Stimulated activated CD8-positive, alpha-beta memory T cell treated with anti-CD3 and anti-CD28 coated beads, Interleukin-15, amount 100 ng/mL, for 1 hour (primary cell): ENCODE results near the gene SYNGR1.

Source experiments
- DNase-seq: peaks from one replicate; pipeline ENCODE4 v3.0.0-alpha.2; 2020; ENCODE audit warnings: low read depth

The SYNGR1 gene

DNA sequence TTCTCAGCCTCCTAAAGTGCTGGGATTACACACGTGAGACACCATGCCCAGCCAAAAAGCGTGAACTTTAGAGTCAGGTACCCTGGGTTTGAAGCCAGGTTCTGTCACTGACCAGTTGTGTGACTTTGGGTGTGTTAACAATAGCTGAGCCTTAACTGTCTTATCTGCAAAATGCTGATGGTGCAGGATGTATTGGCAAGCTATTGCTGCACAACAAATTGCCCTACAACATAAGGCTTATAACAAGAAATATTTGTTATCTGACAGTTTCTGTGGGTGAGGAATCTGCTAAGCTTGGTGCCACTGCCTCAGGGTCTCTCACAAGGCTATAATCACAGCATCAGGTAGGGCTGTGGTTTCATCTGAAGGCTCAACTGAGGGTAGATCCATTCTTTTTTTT lies 21.9 kb downstream of the SYNGR1 start:
- DNase-seq: no peak

DNA sequence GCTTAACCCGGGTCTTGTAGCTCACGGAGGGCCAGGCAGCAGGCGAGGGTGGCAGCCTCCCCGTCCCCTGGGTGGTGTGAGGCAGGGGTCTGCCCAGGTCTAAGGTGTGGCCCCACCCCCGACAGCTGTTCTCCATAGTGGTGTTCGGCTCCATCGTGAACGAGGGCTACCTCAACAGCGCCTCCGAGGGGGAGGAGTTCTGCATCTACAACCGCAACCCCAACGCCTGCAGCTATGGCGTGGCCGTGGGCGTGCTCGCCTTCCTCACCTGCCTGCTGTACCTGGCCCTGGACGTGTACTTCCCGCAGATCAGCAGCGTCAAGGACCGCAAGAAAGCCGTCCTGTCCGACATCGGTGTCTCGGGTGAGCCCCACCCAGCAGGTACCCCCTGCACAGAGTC lies 24.4 kb downstream of the SYNGR1 start:
- DNase-seq: no peak

DNA sequence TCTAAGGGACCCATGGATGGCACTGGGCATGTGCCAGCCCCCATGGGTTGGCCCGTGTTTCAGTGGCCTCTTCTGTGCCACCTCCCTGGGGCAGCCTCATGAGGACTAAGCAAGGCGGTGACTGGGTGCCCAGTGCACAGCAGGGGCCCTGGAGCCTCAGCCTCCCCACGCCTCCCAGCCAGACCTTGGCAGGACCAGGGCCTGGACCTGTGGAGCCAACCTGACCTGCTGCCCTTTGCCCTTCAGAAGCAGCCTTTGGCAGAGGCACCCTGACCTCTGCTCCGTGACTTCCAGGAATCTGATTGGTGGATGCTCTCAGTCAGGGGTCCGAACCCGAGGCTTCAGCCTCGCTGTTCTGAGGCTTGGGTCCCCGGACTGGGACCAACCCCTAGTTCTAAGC lies 25.0 kb downstream of the SYNGR1 start:
- DNase-seq: no peak

DNA sequence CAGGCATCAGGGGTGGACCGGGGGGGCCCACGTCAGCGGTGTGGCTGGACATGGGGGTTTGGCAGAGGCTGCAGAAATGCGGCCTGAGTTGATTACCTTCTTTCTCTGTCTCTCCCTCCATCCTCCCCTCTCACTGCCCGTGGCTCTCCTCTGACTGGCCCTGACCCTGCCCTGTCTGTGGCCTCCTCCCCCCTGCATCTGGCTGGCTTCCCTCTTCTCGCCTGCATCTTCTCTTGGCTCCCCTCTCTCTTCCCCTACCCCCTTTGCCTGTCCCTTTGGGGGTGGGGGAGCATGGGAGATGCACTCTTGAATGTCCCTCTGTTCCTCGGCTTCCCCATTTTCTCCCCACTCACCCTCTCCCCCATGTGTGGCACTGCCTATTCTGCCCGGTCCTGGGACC lies 25.9 kb downstream of the SYNGR1 start:
- no peak for DNase-seq

DNA sequence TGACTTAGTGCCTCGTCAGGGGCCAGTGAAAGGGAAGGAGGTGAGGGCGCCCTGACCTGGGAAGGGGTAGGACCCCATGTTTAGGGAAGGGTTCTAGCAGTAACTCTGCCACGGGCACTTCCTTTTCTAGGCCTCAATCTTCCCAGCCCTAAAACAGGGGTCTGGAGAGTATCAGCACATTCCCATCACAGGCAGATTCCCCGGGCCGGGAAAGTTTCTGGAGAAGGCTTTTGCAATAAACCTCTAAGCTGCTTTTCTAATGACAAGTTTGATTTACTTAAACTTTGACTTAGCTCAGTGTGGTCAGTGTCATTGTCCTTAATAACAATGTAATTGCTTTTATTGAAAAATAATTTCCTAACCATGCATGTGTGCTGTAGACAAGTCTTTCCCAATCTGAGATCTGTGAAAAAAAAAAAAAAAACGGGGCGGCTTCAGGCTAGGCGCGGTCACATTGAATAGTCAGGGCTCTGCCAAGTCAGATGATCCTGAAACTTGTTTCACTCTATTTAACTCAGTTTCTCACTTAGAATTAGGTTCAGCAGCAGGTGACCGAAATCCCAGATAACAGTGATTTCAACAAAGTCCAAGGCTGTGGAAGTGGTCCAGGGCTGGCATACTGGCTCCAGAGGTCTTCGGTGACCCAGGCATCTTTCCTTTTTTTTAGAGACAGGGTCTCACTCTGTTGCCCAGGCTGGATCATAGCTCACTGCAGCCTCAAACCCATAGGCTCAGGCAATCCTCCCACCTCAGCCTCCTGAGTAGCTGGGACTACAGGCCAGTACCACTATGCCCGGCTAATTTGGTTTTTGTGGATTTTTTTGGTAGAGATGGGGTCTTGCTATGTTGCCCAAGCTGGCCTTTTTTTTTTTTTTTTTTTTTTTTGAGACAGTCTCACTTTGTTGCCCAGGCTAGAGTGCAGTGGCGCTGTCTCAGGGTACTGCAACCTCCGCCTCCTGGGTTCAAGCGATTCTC lies 30.3 kb downstream of the SYNGR1 start:
- no peak for DNase-seq

DNA sequence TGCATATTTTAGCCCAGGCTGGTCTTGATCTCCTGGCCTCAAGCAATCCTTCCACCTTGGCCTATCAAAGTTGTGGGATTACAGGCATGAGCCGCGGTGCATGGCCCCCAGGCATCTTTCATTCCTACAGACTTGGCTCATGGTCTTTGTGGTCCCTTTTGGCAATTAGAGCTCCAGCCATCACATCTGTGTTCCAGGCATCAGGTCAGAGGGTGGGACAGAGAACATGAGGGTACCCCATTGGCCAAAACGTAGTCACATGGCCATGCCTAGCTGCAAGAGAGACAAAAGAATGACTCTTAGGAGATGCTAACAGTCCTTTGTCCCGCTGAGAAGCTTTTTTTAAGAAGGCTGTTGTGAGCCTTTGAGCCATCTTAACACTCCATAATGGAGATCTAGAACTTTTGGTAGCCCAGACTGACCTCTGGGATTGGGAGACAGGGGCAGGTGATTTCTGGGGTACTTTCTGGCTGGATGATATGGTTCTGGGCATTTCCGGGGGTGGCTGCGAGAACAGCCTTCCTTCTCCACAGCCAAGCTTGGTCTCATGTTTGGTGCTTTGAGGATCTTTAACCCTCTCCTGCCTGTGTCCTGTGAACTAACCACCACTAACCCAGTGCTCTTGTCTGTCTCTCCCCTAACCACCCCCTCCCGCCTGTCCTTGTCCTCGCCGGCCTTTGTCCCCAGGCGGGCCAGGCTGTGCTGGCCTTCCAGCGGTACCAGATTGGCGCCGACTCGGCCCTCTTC lies 31.4 kb downstream of the SYNGR1 start:
- no peak for DNase-seq

DNA sequence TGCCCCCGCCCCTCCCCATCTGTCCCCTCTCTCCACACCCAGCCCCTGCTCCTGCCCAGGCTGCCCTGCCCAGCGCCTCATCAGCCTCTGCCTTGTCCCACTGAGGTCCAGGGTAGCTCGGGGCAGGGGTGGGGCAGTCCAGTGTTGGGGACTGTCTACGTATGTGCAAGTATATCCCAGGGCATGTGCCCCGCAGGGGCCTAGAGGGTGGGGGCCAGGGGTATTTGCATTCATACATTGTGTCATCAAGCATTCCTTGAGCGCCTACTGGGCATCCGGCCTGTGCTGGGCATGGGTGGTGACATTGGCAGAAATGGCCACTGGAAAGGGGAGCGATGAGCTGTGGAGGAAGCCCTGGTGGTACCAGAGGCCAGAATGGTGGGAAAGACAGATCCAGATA lies 32.1 kb downstream of the SYNGR1 start:
- DNase-seq: no peak

DNA sequence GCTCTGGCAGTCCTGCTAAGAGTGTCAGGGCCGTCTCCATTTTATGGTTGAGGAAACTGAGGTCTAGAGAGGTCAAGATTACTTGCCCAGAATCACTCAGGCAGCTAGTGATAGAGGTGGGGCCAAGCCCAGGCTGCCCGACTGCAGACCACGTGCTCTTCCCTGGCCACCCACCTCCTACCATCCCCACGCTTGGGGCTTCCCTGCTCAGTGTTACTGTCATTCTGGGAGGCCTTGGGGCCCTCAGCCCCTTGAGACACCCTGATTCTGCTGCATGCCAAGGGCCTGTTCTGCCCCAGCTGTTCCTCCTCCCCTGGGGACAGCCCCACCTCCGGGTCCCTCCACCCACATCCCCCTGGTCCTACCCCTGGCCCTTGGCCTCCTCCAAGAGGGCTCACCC lies 32.6 kb downstream of the SYNGR1 start:
- no peak for DNase-seq

DNA sequence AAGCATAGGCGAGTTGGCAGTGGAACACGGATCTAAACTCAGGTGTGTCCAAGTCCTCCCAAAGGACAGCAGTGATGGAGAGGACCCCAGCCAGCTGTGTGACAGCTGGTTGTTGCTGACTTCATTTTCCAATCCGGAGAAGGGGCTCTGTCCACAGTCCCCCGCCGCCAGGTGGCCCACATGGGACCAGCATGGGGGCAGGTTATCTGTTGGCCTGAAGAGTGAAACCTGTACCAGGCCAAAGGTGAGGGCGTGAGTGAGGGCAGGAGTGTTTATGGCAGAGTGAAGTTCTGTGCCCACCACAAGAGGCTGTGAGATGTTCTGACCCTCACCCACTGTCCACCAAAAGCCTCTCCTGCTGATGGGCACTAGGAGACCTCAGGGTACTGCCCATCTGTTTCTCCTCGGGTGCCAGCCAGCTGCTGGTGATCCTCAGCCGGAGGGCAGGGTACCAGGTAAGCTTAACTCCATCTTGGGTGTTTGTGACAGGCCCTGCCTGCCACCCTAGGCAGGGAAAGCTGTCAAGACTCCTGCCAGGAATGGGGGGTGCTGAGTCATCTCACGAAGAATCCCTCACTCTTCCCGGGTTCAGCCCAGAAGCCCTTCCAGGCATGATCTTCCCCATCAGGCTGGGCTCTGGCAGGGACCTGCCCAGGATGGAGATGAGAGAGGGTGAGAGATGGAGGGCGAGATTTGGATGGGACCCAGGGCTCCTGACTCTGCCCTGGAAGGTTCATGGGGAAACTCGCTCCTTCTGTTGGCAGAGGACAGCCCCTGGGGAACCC lies 34.2 kb downstream of the SYNGR1 start:
- DNase-seq: no peak

DNA sequence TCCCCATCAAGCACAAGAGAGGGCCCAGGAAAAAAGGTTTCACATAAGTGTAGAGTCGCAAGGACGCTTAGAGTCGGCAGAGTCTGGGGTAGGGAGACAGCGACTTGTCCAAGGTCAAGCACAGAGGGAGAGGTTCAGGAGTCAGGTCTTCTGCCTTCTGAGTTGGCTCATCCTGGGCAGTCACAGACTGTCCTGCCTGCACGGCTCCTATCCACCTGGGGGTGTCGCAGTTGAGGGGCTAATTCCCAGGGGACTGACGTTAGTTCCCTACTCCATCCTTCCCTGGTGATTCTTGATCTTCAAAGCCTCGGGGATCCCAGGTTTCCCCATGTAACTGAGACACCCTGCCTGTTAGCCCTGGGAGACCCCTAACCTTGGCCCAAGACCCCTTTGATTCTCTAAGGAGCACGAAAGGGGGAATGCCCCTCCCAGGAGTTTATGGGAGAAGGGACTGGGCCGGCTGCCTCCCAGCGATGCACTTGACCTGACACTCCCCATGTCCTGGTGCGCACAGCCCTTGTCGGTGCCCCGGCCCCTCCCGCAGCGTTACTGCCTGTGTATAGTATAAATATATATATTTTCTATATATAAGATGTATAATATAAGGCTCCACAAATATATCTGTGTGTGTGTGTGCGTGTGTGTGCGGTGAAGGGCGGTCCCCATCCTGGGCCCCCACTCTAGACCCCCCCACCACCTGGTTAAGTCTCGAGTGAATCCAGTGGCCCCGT lies 35.1 kb downstream of the SYNGR1 start:
- DNase-seq: no peak

DNA sequence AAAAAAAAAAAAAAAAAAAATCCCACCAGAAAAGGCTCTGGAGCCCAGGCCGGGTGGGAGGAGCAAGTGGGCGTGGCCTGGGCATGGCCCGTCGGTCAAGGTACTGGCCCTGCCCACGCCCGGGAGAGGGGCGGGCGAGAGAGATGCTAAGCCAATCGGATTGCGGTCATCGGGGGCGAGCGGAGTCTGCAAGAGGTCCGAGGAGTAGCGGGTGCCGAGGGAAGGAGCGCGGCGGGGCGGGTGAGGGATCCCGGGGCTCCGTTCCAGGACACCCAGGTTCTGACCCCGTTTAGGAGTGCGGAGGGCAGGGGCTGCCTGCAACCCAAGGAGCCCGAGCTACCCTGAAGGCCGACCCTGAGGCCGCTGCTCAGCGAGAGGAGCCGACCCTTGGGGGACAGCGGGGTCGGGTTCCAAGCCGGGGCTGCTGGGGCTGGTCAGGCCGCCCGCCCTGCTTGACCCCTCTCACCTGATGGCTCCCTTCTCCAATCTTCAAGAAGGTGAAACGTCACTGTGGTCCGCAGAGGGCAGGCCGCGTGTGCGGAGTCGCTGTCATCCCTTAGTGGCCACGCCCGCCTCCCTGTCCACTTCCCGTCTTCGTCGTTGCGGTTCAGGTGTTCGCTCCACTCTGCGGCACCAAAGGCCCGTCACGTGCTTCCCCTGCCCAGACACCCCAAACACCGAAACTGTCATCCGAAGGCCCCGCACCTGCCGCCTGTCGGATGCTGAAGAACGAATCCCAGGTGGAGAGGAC lies 38.6 kb downstream of the SYNGR1 start:
- peak; percentile 47 for DNase-seq

DNA sequence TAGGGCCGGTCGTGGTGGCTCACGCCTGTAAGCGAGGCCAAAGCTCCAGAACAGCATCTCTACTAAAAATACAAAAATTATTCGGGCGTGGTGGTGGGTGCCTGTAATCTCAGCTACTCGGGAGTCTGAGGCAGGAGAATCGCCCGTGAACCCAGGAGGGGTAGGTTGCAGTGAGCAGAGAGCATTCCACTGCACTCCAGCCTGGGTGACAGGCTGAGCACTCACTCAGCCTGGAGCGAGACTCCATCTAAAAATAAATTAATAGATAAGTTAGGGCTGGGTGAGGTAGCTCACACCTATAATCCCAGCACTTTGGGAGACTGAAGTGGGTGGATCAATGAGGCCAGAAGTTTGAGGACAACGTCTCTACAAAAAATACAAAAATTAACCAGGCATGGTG lies 39.6 kb downstream of the SYNGR1 start:
- no peak for DNase-seq

DNA sequence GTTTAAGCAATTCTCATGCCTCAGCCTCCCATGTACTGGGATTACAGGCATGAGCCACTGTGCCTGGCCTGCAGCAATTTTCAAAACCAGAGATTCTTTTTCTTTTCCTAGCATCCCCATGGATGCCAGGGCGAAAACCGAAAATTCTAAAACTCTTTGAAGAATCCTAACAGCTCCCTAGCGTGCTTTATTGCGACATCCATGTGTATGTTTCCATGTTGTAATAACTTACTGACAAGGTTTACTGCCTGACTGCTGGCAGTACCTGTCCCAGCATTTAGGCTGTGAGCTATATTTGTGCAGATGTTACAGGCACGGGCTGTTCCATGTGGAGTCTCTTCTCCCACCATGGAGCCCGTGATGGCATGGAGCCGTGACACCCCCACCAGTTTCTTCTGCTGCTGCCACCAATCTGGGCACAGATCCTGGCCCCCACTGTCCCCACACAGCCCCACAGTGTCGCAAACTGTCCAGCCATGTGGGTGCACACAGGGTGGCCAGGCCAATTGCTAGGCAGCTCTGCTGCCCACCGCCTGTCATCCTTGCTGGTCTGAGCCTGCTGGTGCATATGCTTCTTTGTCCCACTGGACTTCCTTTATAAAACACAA lies 42.7 kb downstream of the SYNGR1 start:
- no peak for DNase-seq

DNA sequence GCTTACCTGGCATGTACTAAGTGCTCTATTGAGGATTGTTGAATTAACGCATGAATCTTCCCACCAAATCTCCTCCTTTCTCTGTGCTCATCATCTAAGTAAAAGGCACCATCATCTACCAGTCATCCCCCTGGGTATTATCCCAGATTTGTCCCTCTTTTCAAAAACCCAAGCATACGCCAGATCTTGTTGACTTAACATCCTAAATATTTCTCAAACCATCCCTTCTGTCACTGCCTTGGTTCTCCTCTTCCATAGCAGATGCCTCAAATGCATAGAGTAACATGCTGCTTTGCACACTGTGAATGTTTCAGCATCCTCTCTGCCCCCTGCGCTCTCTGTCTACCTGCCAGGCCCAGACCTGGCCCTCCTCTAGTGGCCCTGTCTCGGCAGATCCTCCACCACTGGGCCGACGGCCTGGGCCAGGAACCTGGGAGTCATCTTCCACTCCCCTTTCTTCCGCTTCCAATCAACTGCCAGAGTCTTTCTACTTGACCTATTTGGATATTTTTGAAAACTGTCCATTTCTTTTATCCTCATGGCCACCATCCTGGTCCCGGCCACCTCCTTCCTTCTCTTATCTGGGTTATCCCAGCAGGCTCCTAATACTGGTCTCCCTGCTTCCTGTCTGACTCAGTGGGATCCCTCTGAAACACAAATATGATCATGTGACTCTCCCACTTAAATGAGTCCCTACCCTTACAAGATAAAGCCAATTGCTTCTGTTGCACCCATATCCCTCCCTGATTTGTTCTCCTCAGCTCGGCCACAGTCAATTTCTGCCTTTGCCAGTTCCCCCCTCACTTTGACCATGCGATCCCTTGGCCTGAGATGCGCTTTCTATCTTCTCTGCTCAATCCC lies 46.4 kb downstream of the SYNGR1 start:
- DNase-seq: no peak

DNA sequence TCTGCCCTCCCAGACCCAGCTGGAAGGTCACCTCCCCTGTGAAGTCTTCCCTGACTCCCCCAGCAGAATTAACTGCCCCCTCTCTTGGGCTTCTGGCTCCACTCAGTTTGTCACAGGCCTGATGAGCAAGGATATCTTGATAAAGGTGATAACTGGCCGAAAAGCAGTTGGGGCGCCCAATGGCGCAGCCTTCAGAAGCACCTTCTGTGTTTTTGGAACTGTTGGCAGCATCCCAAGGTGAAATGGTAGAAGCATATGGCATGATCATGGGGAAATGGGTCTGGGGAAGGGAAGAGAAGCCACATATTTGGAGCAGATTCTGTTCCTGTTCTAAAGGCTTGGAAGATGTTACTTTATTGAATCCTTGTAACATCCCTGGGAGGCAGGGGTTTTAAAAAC lies 47.0 kb downstream of the SYNGR1 start:
- DNase-seq: no peak

DNA sequence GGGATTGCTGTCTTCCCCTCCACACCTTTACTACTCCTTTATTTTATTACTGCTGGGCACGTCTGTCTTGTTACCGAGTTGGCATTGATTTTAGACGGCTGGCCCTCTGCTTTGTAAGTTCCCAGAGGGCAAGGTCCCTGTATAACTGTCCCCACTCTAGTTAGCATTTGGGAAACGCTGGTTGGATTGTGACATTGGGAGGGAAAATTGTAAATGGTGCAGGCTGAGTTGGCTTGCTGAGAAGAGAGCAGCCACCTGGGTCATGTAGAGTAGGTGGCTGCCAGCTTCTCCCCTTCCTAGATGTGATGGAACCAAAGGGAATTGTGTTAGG lies 51.5 kb downstream of the SYNGR1 start:
- no peak for DNase-seq

DNA sequence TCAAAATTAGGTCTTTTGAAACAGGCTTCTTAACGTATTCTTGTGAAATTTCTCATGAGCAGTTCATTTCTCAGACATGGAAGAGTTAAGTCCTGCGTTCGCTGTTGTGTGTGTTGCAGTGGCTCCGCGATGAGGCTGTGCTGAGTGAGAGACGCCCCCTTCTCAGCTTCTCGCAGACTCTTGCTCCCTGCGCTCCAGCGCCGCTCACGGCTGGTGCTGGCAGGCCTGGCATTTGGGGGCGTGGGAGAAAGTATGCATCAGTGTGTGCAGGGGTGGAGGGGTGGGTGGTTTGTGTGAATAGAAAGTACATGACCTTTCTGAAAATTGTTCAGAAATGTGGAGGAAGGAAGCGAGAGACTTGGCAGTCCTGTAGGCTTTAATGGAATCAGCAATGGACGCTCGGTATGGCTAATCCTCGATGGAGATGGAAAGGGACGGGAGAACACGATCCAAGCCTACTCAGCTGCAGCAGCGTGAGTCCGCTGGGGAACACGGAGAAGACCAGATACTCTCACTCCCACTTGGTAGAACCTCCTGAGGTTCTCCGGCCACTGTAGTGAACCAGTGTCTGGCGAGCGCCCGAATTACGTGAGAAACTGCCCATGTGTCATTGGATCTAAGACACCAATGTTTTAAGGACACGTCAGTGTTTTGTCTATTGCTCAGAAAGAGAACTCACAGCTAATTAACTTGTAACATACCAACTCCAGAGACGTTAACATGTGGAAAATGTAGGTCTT lies 55.7 kb downstream of the SYNGR1 start:
- no peak for DNase-seq

DNA sequence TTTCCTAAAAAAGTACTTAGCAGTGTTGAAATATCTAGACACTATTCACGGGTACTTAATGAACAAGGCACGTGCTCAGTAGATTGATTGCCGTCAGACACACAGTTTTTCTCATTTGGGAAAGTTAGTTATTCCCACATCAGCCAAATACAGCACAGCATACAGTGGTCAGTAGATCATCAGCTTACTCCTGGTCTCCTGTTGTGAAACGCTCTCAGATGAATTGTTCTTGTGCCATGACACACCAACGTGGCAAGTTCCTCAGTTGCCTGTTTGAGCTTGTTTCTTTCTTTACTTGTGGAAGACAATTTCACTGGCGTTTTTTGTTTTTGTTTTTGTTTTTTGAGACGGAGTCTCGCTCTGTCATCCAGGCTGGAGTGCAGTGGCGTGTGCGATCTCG lies 58.4 kb downstream of the SYNGR1 start:
- DNase-seq: no peak

DNA sequence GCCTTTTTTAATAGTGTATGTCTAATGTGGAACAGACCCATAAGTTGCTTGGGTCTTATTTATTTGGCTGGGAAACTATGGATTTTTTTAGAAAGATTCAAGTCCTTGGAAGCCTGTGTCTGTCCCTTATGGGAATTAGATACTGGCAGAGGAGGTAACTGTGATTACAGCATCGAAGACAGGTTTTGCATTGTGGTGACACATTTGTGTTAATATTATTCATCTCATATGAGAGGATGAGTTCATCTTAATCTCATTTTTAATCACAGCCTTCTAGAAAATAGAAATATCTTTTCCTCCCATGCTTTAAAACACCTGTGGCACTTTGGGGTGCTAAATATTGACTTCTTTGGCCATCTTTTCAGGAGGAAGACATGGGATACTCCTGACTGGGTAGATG lies 59.0 kb downstream of the SYNGR1 start:
- no peak for DNase-seq
